Neural progenitor cell (in vitro differentiated cells): Measurements from ENCODE around the gene PTPN4. TPM values are rescaled to one million over a fixed set of nuclear protein-coding genes. Genes with fewer than 3 reads are reported as not detected.

Source experiments
- DNase-seq: peaks from one replicate; pipeline ENCODE4 v3.0.0-alpha.2; 2016; ENCODE audit warnings: low spot score
- H2AFZ ChIP-seq: fragments of 200-600 bp; sonication (generic); replicated peaks from 2 replicates; pipeline ENCODE4 v1.6.1; 2016; ENCODE audit warnings: antibody characterized with exemption
- H3F3A ChIP-seq: fragments of 200-600 bp; sonication (generic); 2 replicates; pipeline ENCODE4 v1.6.1; 2016; ENCODE audit warnings: antibody characterized with exemption, low read depth
- H3K27ac ChIP-seq: fragments of 200-600 bp; sonication (generic); 2 replicates; pipeline ENCODE4 v1.5.1; 2016; ENCODE audit warnings: mild to moderate bottlenecking
- H3K27me3 ChIP-seq: fragments of 200-600 bp; sonication (generic); 2 replicates; pipeline ENCODE4 v1.6.1; 2016; ENCODE audit warnings: mild to moderate bottlenecking, moderate library complexity
- H3K36me3 ChIP-seq: fragments of 200-600 bp; sonication (generic); 2 replicates; pipeline ENCODE4 v1.5.1; 2016
- H3K4me1 ChIP-seq: fragments of 200-600 bp; sonication (generic); 2 replicates; pipeline ENCODE4 v1.6.1; 2016; ENCODE audit warnings: mixed run types
- H3K4me2 ChIP-seq: fragments of 200-600 bp; sonication (generic); 2 replicates; pipeline ENCODE4 v1.6.1; 2016
- H3K4me3 ChIP-seq: fragments of 200-600 bp; sonication (generic); 2 replicates; pipeline ENCODE4 v1.5.1; 2016
- H3K79me2 ChIP-seq: fragments of 200-600 bp; sonication (generic); 2 replicates; pipeline ENCODE4 v1.6.1; 2016; ENCODE audit warnings: low read depth
- H3K9ac ChIP-seq: fragments of 200-600 bp; sonication (generic); 2 replicates; pipeline ENCODE4 v1.6.1; 2016
- H3K9me3 ChIP-seq: fragments of 200-600 bp; sonication (generic); 2 replicates; pipeline ENCODE4 v1.5.1; 2016; ENCODE audit warnings: low read depth
- H4K20me1 ChIP-seq: fragments of 200-600 bp; sonication (generic); 2 replicates; pipeline ENCODE4 v1.6.1; 2016; ENCODE audit warnings: low read depth
- H3K27ac Mint-ChIP-seq: 3 replicates; pipeline ENCODE4 v1.8.0; 2021; ENCODE audit warnings: mixed read lengths
- H3K27me3 Mint-ChIP-seq: 2 replicates; pipeline ENCODE4 v1.8.0; 2022; ENCODE audit warnings: low read depth, mild to moderate bottlenecking, inconsistent platforms, moderate library complexity, mixed read lengths; ENCODE audit not compliant: insufficient read depth
- H3K36me3 Mint-ChIP-seq: 3 replicates; pipeline ENCODE4 v1.8.0; 2021; ENCODE audit warnings: mixed read lengths
- H3K4me1 Mint-ChIP-seq: 3 replicates; pipeline ENCODE4 v1.8.0; 2021; ENCODE audit warnings: mixed read lengths
- H3K4me3 Mint-ChIP-seq: 3 replicates; pipeline ENCODE4 v1.8.0; 2021; ENCODE audit warnings: mild to moderate bottlenecking, moderate library complexity, mixed read lengths
- H3K9me3 Mint-ChIP-seq: 3 replicates; pipeline ENCODE4 v1.8.0; 2020; ENCODE audit warnings: mixed read lengths
- EZH2 ChIP-seq: fragments of 200-600 bp; sonication (generic); IDR thresholded peaks from 2 replicates; pipeline ENCODE4 v1.6.1; 2017; ENCODE audit warnings: antibody characterized with exemption, mild to moderate bottlenecking, moderate library complexity
- EZH2phosphoT487 ChIP-seq: fragments of 200-600 bp; sonication (generic); IDR thresholded peaks from 2 replicates; pipeline ENCODE4 v1.6.1; 2017; ENCODE audit warnings: antibody characterized with exemption
- total RNA-seq: library from RNA; depleted of rRNA; stranded (reverse); fragments of >200 nt; gene quantifications from 2 replicates; pipeline ENCODE4 v1.2.3, GENCODE V29; 2015; ENCODE audit warnings: low replicate concordance
- TF ChIP-seq, protein P1 (sequence below): fragments of 200-600 bp; sonication (generic); IDR thresholded peaks from 2 replicates; pipeline ENCODE4 v1.5.1; 2017; ENCODE audit warnings: antibody characterized with exemption, mild to moderate bottlenecking

Gene PTPN4
- total RNA-seq, 1 donor from 2014 or later, result 51.8 TPM

DNA sequence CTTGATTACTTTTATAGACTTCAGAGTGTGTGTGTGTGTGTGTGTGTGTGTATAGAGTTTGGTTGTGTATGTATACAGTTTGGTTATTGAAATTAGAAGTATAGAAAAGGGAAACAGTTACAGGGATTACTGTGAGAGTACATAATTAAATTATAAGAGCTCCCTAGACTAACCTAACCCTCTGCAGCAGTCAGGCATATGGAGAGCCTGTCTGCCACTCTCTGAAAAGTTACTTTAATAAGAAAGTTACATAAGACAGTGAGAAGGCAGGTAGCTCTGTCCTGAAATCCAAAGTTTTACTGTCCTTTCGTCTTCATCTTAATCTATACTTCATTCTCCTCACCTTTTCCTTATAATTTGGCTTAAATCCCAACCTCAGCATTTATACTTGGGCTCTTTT is 181.7 kb downstream of the PTPN4 start:
- no peak for DNase-seq
- Histone ChIP-seq H3K4me3 (no peak overlapping the region), H3K9me3 (no peaks in the 10 kb centered on the region), H2AFZ (no peak overlapping the region), H3K4me2 (no peak overlapping the region), H3F3A (no peaks in the 10 kb centered on the region), H3K27me3 (no peaks in the 10 kb centered on the region), H3K4me1 (no peaks in the 10 kb centered on the region), H3K9ac (no peak overlapping the region), H3K27ac (no peak overlapping the region), H3K79me2 (no peaks in the 10 kb centered on the region), H4K20me1 (no peaks in the 10 kb centered on the region), H3K36me3 (peaks cover 11% of the 10 kb centered on the region)
- TF ChIP-seq, protein P1, sequence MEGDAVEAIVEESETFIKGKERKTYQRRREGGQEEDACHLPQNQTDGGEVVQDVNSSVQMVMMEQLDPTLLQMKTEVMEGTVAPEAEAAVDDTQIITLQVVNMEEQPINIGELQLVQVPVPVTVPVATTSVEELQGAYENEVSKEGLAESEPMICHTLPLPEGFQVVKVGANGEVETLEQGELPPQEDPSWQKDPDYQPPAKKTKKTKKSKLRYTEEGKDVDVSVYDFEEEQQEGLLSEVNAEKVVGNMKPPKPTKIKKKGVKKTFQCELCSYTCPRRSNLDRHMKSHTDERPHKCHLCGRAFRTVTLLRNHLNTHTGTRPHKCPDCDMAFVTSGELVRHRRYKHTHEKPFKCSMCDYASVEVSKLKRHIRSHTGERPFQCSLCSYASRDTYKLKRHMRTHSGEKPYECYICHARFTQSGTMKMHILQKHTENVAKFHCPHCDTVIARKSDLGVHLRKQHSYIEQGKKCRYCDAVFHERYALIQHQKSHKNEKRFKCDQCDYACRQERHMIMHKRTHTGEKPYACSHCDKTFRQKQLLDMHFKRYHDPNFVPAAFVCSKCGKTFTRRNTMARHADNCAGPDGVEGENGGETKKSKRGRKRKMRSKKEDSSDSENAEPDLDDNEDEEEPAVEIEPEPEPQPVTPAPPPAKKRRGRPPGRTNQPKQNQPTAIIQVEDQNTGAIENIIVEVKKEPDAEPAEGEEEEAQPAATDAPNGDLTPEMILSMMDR, result no peak
- TF ChIP-seq EZH2 (no peak), EZH2phosphoT487 (no peak)
- Mint-ChIP-seq H3K9me3 (no peaks in the 10 kb centered on the region), H3K4me1 (no peaks in the 10 kb centered on the region), H3K36me3 (peaks cover 15% of the 10 kb centered on the region), H3K27ac (no peak overlapping the region), H3K4me3 (no peak overlapping the region), H3K27me3 (no peaks in the 10 kb centered on the region)

DNA sequence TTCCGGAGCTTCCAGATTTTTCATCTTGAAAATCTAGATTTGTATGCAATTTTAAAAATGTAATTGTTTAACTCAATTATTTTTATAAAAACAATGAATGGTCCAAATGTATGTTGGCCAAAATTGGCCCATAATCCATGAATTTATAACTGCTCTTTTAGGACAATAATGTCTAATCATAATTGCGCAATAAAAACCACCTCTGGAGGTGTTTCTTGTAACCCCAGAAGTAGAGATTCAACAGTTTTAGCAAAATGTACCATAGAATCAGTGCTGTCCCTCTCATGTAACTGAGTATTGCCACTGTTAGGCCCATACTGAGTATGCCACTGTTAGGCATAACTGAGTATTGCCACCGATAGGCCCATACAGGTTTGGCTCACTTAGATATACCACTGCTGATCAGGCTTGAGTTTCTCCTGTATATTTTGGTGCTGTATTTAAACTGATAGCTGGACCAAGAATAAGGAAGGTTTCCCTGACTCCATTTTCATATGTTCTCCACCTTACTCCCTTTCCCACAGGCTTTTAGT is 182.3 kb downstream of the PTPN4 start:
- Histone ChIP-seq H4K20me1 (no peaks in the 10 kb centered on the region), H3K4me2 (no peak overlapping the region), H3F3A (no peaks in the 10 kb centered on the region), H3K27ac (no peak overlapping the region), H3K27me3 (no peaks in the 10 kb centered on the region), H3K4me3 (no peak overlapping the region), H3K4me1 (no peaks in the 10 kb centered on the region), H2AFZ (no peak overlapping the region), H3K79me2 (no peaks in the 10 kb centered on the region), H3K9ac (no peak overlapping the region), H3K9me3 (no peaks in the 10 kb centered on the region), H3K36me3 (peaks cover 15% of the 10 kb centered on the region)
- Mint-ChIP-seq H3K27ac (no peak overlapping the region), H3K9me3 (no peaks in the 10 kb centered on the region), H3K4me3 (no peak overlapping the region), H3K4me1 (no peaks in the 10 kb centered on the region), H3K36me3 (peaks cover 10% of the 10 kb centered on the region), H3K27me3 (no peaks in the 10 kb centered on the region)
- no peak for DNase-seq
- TF ChIP-seq EZH2, result no peak
- TF ChIP-seq, protein P1, result no peak
- TF ChIP-seq EZH2phosphoT487, result no peak

DNA sequence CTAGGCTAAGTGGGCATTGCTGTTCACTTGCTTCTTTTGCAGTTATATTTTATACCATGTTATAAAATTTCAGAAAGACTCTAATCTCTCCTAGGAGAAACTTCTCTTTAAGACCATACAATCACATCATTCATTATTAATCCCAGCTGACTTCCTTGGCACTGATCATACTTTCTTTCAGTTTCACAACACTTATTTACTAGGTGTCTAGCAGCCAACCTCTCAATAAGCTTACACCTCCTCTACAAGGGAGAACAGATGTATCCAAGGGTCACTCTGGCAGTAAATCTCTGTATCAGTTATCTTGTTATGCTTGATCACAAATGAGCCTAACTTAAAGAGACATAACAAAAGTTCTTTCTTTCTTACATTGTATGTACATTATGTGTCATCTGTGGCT is 183.3 kb downstream of the PTPN4 start:
- Histone ChIP-seq H3K9ac (no peak overlapping the region), H3K27ac (no peak overlapping the region), H4K20me1 (no peaks in the 10 kb centered on the region), H3K9me3 (no peaks in the 10 kb centered on the region), H3K79me2 (no peaks in the 10 kb centered on the region), H3K4me1 (no peaks in the 10 kb centered on the region), H2AFZ (no peak overlapping the region), H3F3A (no peaks in the 10 kb centered on the region), H3K27me3 (no peaks in the 10 kb centered on the region), H3K36me3 (peaks cover 11% of the 10 kb centered on the region), H3K4me3 (no peak overlapping the region), H3K4me2 (no peak overlapping the region)
- Mint-ChIP-seq H3K9me3 (no peaks in the 10 kb centered on the region), H3K27me3 (no peaks in the 10 kb centered on the region), H3K4me1 (no peaks in the 10 kb centered on the region), H3K27ac (no peak overlapping the region), H3K36me3 (peaks cover 5% of the 10 kb centered on the region), H3K4me3 (no peak overlapping the region)
- no peak for TF ChIP-seq EZH2
- TF ChIP-seq EZH2phosphoT487, result no peak
- TF ChIP-seq, protein P1, result no peak
- DNase-seq, result no peak
